Tibial nerve (tissue), 4 donors: ENCODE measurements around the gene RAB23.

Experiments
- EP300 ChIP-seq, 2 donors: sonication (generic); formaldehyde crosslinking; IDR thresholded peaks; one replicate each; pipeline ENCODE4 v1.6.1; 2017; ENCODE audit warnings: antibody characterized with exemption in 2 of 2, mild to moderate bottlenecking in 1 of 2
- TF ChIP-seq, protein P1 (sequence below), 5 experiments: fragments of 200-600 bp in 3 of 5; fragments of 450-650 bp in 2 of 5; sonication (generic) in 3 of 5; IDR thresholded peaks; one replicate each; pipeline ENCODE4 v1.5.1; 2016 to 2019; ENCODE audit warnings: antibody characterized with exemption in 5 of 5, mild to moderate bottlenecking in 3 of 5, moderate library complexity in 2 of 5

DNA sequence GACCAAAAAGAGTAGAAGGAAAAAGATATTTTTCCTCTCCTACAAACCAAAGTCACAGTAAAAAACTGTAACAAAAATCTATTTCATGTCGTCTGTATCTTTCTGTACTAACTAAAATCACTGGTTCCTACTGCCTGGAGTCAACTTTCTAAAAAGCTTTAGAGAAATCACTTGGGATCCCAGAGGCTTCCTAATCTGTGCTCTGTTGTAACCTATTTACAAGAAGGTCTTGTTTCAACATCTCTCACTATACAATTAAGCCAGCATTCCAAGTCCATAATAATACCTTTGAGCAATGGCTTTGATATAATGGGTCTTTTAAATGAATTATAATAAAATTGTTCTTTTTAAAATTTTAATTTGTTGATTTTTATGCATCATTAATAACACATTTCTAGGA lies 20.4 kb downstream of the RAB23 start:
- TF ChIP-seq, protein P1, sequence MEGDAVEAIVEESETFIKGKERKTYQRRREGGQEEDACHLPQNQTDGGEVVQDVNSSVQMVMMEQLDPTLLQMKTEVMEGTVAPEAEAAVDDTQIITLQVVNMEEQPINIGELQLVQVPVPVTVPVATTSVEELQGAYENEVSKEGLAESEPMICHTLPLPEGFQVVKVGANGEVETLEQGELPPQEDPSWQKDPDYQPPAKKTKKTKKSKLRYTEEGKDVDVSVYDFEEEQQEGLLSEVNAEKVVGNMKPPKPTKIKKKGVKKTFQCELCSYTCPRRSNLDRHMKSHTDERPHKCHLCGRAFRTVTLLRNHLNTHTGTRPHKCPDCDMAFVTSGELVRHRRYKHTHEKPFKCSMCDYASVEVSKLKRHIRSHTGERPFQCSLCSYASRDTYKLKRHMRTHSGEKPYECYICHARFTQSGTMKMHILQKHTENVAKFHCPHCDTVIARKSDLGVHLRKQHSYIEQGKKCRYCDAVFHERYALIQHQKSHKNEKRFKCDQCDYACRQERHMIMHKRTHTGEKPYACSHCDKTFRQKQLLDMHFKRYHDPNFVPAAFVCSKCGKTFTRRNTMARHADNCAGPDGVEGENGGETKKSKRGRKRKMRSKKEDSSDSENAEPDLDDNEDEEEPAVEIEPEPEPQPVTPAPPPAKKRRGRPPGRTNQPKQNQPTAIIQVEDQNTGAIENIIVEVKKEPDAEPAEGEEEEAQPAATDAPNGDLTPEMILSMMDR (IDR thresholded peaks at IDR 0.05), result no peak
- TF ChIP-seq EP300 (IDR thresholded peaks at IDR 0.05), result no peak
